ENCODE results near the gene SHROOM3. TPM values are rescaled to one million over a fixed set of nuclear protein-coding genes. Genes with fewer than 3 reads are reported as not detected.

The SHROOM3 gene
- total RNA-seq, 1 donor from 2014 or later = 54.9 TPM

- TF ChIP-seq CTCF (IDR thresholded peaks at IDR 0.05; ENCODE audit: unreplicated experiment) = no peak
- Mint-ChIP-seq H3K4me1 (ENCODE audit: low read depth) (no peaks in the 10 kb centered on the region), H3K9me3 (ENCODE audit: low read depth) (peaks cover 19% of the 10 kb centered on the region), H3K27ac (peak overlapping the region; percentile 84), H3K27me3 (peaks cover 7% of the 10 kb centered on the region), H3K36me3 (ENCODE audit: insufficient read depth) (peaks cover 2% of the 10 kb centered on the region), H3K4me3 (ENCODE audit: low read depth) (no peak overlapping the region)
- no peak for DNase-seq (ENCODE audit: low spot score, unreplicated experiment)
Measured at GRCh38 chr4:76822303-76822702, 387.3 kb downstream of the SHROOM3 start.

GRCh38 chr4:76823495-76823894 lies 388.5 kb downstream of the SHROOM3 start:
- DNase-seq (ENCODE audit: low spot score, unreplicated experiment) = no peak
- no peaks in the 10 kb centered on the region for H3K4me1 Mint-ChIP-seq (ENCODE audit: low read depth)
- H3K4me3 Mint-ChIP-seq (ENCODE audit: low read depth) = no peak overlapping the region
- peaks cover 7% of the 10 kb centered on the region for H3K27me3 Mint-ChIP-seq
- H3K9me3 Mint-ChIP-seq (ENCODE audit: low read depth) = peaks cover 12% of the 10 kb centered on the region
- H3K36me3 Mint-ChIP-seq (ENCODE audit: insufficient read depth) = peaks cover 2% of the 10 kb centered on the region
- H3K27ac Mint-ChIP-seq = no peak overlapping the region
- no peak for TF ChIP-seq CTCF (IDR thresholded peaks at IDR 0.05; ENCODE audit: unreplicated experiment)

GRCh38 chr4:76830612-76830963 lies 395.6 kb downstream of the SHROOM3 start:
- DNase-seq (ENCODE audit: low spot score, unreplicated experiment) = no peak
- H3K4me1 Mint-ChIP-seq (ENCODE audit: low read depth) = peaks cover 23% of the 10 kb centered on the region
- no peaks in the 10 kb centered on the region for H3K9me3 Mint-ChIP-seq (ENCODE audit: low read depth)
- peak overlapping the region; percentile 87 for H3K27ac Mint-ChIP-seq
- no peaks in the 10 kb centered on the region for H3K36me3 Mint-ChIP-seq (ENCODE audit: insufficient read depth)
- no peaks in the 10 kb centered on the region for H3K27me3 Mint-ChIP-seq
- no peak for TF ChIP-seq CTCF (IDR thresholded peaks at IDR 0.05; ENCODE audit: unreplicated experiment)
- peak overlapping the region; percentile 58 for H3K4me3 Mint-ChIP-seq (ENCODE audit: low read depth)

- DNase-seq (ENCODE audit: low spot score, unreplicated experiment) = no peak
- no peak for TF ChIP-seq CTCF (IDR thresholded peaks at IDR 0.05; ENCODE audit: unreplicated experiment)
- Mint-ChIP-seq H3K27ac (peak overlapping the region; percentile 87), H3K9me3 (ENCODE audit: low read depth) (no peaks in the 10 kb centered on the region), H3K4me1 (ENCODE audit: low read depth) (peaks cover 23% of the 10 kb centered on the region), H3K4me3 (ENCODE audit: low read depth) (peak overlapping the region; percentile 58), H3K36me3 (ENCODE audit: insufficient read depth) (no peaks in the 10 kb centered on the region), H3K27me3 (no peaks in the 10 kb centered on the region)
Measured at GRCh38 chr4:76830964-76831703, 396.1 kb downstream of the SHROOM3 start.

- Mint-ChIP-seq H3K36me3 (ENCODE audit: insufficient read depth) (no peaks in the 10 kb centered on the region), H3K27me3 (no peaks in the 10 kb centered on the region), H3K4me3 (ENCODE audit: low read depth) (no peak overlapping the region), H3K9me3 (ENCODE audit: low read depth) (no peaks in the 10 kb centered on the region), H3K4me1 (ENCODE audit: low read depth) (peaks cover 26% of the 10 kb centered on the region), H3K27ac (peak overlapping the region; percentile 93)
- no peak for DNase-seq (ENCODE audit: low spot score, unreplicated experiment)
- TF ChIP-seq CTCF (IDR thresholded peaks at IDR 0.05; ENCODE audit: unreplicated experiment) = no peak
Measured at GRCh38 chr4:76831711-76832373, 396.8 kb downstream of the SHROOM3 start.

Small RNA genes within 50 kb of the gene (microRNA-seq; reads per million reads assigned to microRNA genes)
- gene MIR4450 (ENCODE audit: borderline number of aligned reads, unreplicated experiment) = not detected
- gene MIR548AH (ENCODE audit: borderline number of aligned reads, unreplicated experiment) = not detected

Other genes starting within 250 kb of the SHROOM3 start
- 92.2 and 98.3 TPM in 2 replicates for gene SCARB2, start 221.4 kb upstream of the SHROOM3 start, total RNA-seq
- gene FAM47E, start 183.5 kb upstream of the SHROOM3 start, total RNA-seq = 3.4 and 4.0 TPM in 2 replicates
- 1.9 TPM in 2 replicates for gene STBD1, start 128.5 kb upstream of the SHROOM3 start, total RNA-seq
- gene CCDC158, start 14.1 kb upstream of the SHROOM3 start, total RNA-seq = not detected in 2 replicates

All from progenitor cell of endocrine pancreas (in vitro differentiated cells).